ENCODE data around the gene CLIC4. TPM values are rescaled to one million over a fixed set of nuclear protein-coding genes. Genes with fewer than 3 reads are reported as not detected.

The CLIC4 gene
- total RNA-seq, 4 donors from 2014 or later = 399 to 688 (median 564) TPM

- H3K36me3 ChIP-seq = no peaks in the 10 kb centered on the region
- WGBS, 2 donors = 80 to 81% methylated on average over 16 of the region's 16 CpGs
- no peak overlapping the region for H3K27ac ChIP-seq
- H3K4me3 ChIP-seq = no peak overlapping the region
- no peak for TF ChIP-seq CTCF (IDR thresholded peaks at IDR 0.05)
- no peak for TF ChIP-seq POLR2A (IDR thresholded peaks at IDR 0.05)
- TF ChIP-seq EP300 (IDR thresholded peaks at IDR 0.05) = no peak
- no peaks in the 10 kb centered on the region for H3K4me1 ChIP-seq
- DNase-seq (ENCODE audit: low spot score in 2 of 2) = no peak
- H3K9me3 ChIP-seq = no peaks in the 10 kb centered on the region
- H3K27me3 ChIP-seq = peaks cover 0 to 9% of the 10 kb centered on the region in 2 donors
Observed at GRCh38 chr1:24856787-24857506, 111.7 kb downstream of the CLIC4 start.

GRCh38 chr1:24857507-24858133, 112.4 kb downstream of the CLIC4 start:
- WGBS, 2 donors = 76 to 86% methylated on average over 6 of the region's 6 CpGs
- Histone ChIP-seq H3K27ac (no peak overlapping the region), H3K36me3 (no peaks in the 10 kb centered on the region), H3K27me3 (peaks cover 0 to 12% of the 10 kb centered on the region in 2 donors), H3K4me1 (no peaks in the 10 kb centered on the region), H3K4me3 (no peak overlapping the region), H3K9me3 (no peaks in the 10 kb centered on the region)
- TF ChIP-seq POLR2A (IDR thresholded peaks at IDR 0.05) = no peak
- TF ChIP-seq CTCF (IDR thresholded peaks at IDR 0.05) = no peak
- TF ChIP-seq EP300 (IDR thresholded peaks at IDR 0.05) = no peak
- DNase-seq (ENCODE audit: low spot score in 2 of 2) = no peak

GRCh38 chr1:24858277-24858676, 113.0 kb downstream of the CLIC4 start:
- TF ChIP-seq CTCF (IDR thresholded peaks at IDR 0.05) = no peak
- TF ChIP-seq POLR2A (IDR thresholded peaks at IDR 0.05) = no peak
- no peak for TF ChIP-seq EP300 (IDR thresholded peaks at IDR 0.05)
- DNase-seq (ENCODE audit: low spot score in 2 of 2) = no peak
- no peaks in the 10 kb centered on the region for H3K9me3 ChIP-seq
- H3K4me3 ChIP-seq = no peak overlapping the region
- peaks cover 0 to 17% of the 10 kb centered on the region in 2 donors for H3K27me3 ChIP-seq
- H3K36me3 ChIP-seq = no peaks in the 10 kb centered on the region
- H3K27ac ChIP-seq = no peak overlapping the region
- H3K4me1 ChIP-seq = no peaks in the 10 kb centered on the region
- 93 to 95% methylated on average over 1 of the region's 1 CpG for WGBS, 2 donors

- DNase-seq (ENCODE audit: low spot score in 2 of 2) = no peak
- WGBS, 2 donors = 80 to 87% methylated on average over 10 of the region's 10 CpGs
- no peak overlapping the region for H3K27ac ChIP-seq
- H3K9me3 ChIP-seq = no peaks in the 10 kb centered on the region
- no peak for TF ChIP-seq CTCF (IDR thresholded peaks at IDR 0.05)
- no peak for TF ChIP-seq EP300 (IDR thresholded peaks at IDR 0.05)
- TF ChIP-seq POLR2A (IDR thresholded peaks at IDR 0.05) = no peak
- H3K4me3 ChIP-seq = no peak overlapping the region
- H3K36me3 ChIP-seq = no peaks in the 10 kb centered on the region
- H3K4me1 ChIP-seq = no peaks in the 10 kb centered on the region
- peaks cover 0 to 22% of the 10 kb centered on the region in 2 donors for H3K27me3 ChIP-seq
Observed at GRCh38 chr1:24859063-24860010, 114.1 kb downstream of the CLIC4 start.

Measured in tibial nerve (tissue), 4 donors.